K562 (cell line): Measurements from ENCODE around the gene KIRREL1. TPM values are rescaled to one million over a fixed set of nuclear protein-coding genes. Genes with fewer than 3 reads are reported as not detected.

Experiments used
- ATAC-seq: fragments of 200-7000 bp; cut with Tn5 transposase; 3 replicates; pipeline ENCODE4 v1.9.1; 2020; ENCODE audit warnings: moderate library complexity
- BruUV-seq: library from RNA; stranded (reverse); fragments of 400-500 nt; replicated peaks from 2 replicates; lab custom pipeline; 2021; lab: Mats Ljungman, UMichigan
- CTCF ChIA-PET: fragments of 300-600 bp; formaldehyde crosslinking; extraction: SDS; loops from one replicate; lab custom pipeline; 2021; ENCODE audit warnings: low intra/inter-chr PET ratio; lab: Yijun Ruan, JAX
- POLR2A ChIA-PET: fragments of 300-600, 350-650 bp; sonication (Branson Sonifier 250); formaldehyde crosslinking; extraction: SDS; loops from one replicate; lab custom pipeline; 2021; ENCODE audit warnings: antibody characterized with exemption, inconsistent platforms; lab: Yijun Ruan, JAX
- DNase-seq, 4 experiments: peaks; one replicate each; pipeline versions ENCODE4 v3.0.0 to v3.0.0-alpha.2; 2011 to 2018; ENCODE audit warnings: low spot score in 3 of 4, mixed read lengths in 3 of 4; ENCODE audit errors: extremely low read depth in 1 of 4
- FAIRE-seq: peaks from 2 replicates; lab custom pipeline; 2011; peaks lifted over from hg19 to GRCh38; lab: Jason Lieb, UNC
- H2AFZ ChIP-seq: 2 replicates; pipeline ENCODE4 v1.6.0; 2011; ENCODE audit warnings: low read depth, low read length, control low read depth, inconsistent platforms
- H3K27ac ChIP-seq: fragments of 200-600 bp; 3 replicates; pipeline ENCODE4 v1.8.0; 2011; ENCODE audit warnings: low read depth, mild to moderate bottlenecking, control low read depth, inconsistent platforms, low read length, moderate library complexity, mixed read lengths; ENCODE audit errors: extremely low read depth
- H3K27me3 ChIP-seq, 2 experiments: fragments of 300-600 bp in 1 of 2; 2 replicates in 1 of 2; 3 replicates in 1 of 2; pipeline versions ENCODE4 v1.6.0 to v1.8.0; 2011; ENCODE audit warnings: inconsistent platforms in 2 of 2, low read length in 2 of 2, mild to moderate bottlenecking in 1 of 2, mixed read lengths in 1 of 2, moderate library complexity in 1 of 2; ENCODE audit not compliant: control insufficient read depth in 2 of 2, insufficient read depth in 2 of 2
- H3K36me3 ChIP-seq: fragments of 300-600 bp; 3 replicates; pipeline ENCODE4 v1.8.0; 2011; ENCODE audit warnings: mild to moderate bottlenecking, low read length, inconsistent platforms; ENCODE audit not compliant: control insufficient read depth, insufficient read depth
- H3K4me1 ChIP-seq, 2 experiments: fragments of 200-600 bp in 1 of 2; replicated peaks in 1 of 2; 2 replicates in 1 of 2; 3 replicates in 1 of 2; pipeline versions ENCODE4 v1.5.1 to v1.8.0; 2011; ENCODE audit warnings: inconsistent platforms in 2 of 2, low read length in 2 of 2, mild to moderate bottlenecking in 1 of 2, mixed read lengths in 1 of 2, moderate library complexity in 1 of 2; ENCODE audit not compliant: control insufficient read depth in 2 of 2, insufficient read depth in 2 of 2
- H3K4me2 ChIP-seq: 2 replicates; pipeline ENCODE4 v1.6.1; 2011; ENCODE audit warnings: low read length, control low read depth, inconsistent platforms, mixed read lengths; ENCODE audit not compliant: insufficient read depth
- H3K4me3 ChIP-seq: fragments of 200-600 bp; sonication (generic), shearing (Covaris generic); 2 replicates; pipeline ENCODE4 v1.5.1; 2016; ENCODE audit warnings: control low read depth, inconsistent platforms
- H3K79me2 ChIP-seq: fragments of 200-600 bp; 3 replicates; pipeline ENCODE4 v1.8.0; 2011; ENCODE audit warnings: low read length, inconsistent platforms; ENCODE audit not compliant: control insufficient read depth, insufficient read depth
- H3K9ac ChIP-seq, 2 experiments: 2 replicates each; pipeline versions ENCODE4 v1.6.0 to v1.6.1; 2011; ENCODE audit warnings: low read depth in 2 of 2, low read length in 2 of 2, control low read depth in 1 of 2, inconsistent platforms in 1 of 2, mild to moderate bottlenecking in 1 of 2, mixed read lengths in 1 of 2; ENCODE audit not compliant: insufficient read depth in 1 of 2
- H3K9me1 ChIP-seq: one replicate; pipeline ENCODE4 v1.6.0; 2011; ENCODE audit warnings: inconsistent platforms, mild to moderate bottlenecking, low read length, moderate library complexity; ENCODE audit not compliant: control insufficient read depth, insufficient read depth
- H3K9me3 ChIP-seq: replicated peaks from 2 replicates; pipeline ENCODE4 v1.5.1; 2011; ENCODE audit warnings: low read depth, low read length, inconsistent platforms; ENCODE audit not compliant: control insufficient read depth, insufficient read depth
- H4K20me1 ChIP-seq: replicated peaks from 2 replicates; pipeline ENCODE4 v1.6.1; 2011; ENCODE audit warnings: low read length, inconsistent platforms, mixed read lengths; ENCODE audit not compliant: control insufficient read depth, insufficient read depth
- ARID1B ChIP-seq: fragments of 450-650 bp; IDR thresholded peaks from 2 replicates; pipeline ENCODE4 v1.6.1; 2016; ENCODE audit warnings: antibody characterized with exemption, mild to moderate bottlenecking, inconsistent platforms
- CBFB ChIP-seq: sonication (generic); formaldehyde crosslinking; IDR thresholded peaks from 2 replicates; pipeline ENCODE4 v1.4.0; 2020; ENCODE audit warnings: mild to moderate bottlenecking, missing genetic modification reagents
- CC2D1A ChIP-seq: fragments of 450-650 bp; IDR thresholded peaks from 2 replicates; pipeline ENCODE4 v1.6.1; 2017; ENCODE audit warnings: mild to moderate bottlenecking
- DNMT1 ChIP-seq: fragments of 450-650 bp; IDR thresholded peaks from 2 replicates; pipeline ENCODE4 v1.6.1; 2016; ENCODE audit warnings: antibody characterized with exemption, mild to moderate bottlenecking
- FOXM1 ChIP-seq, 2 experiments: fragments of 450-650 bp in 1 of 2; sonication (generic) in 1 of 2; formaldehyde crosslinking in 1 of 2; IDR thresholded peaks; 2 replicates each; pipeline versions ENCODE4 v1.6.1 to v1.9.0; 2017 to 2022; ENCODE audit warnings: low read depth in 2 of 2, mild to moderate bottlenecking in 2 of 2, missing genetic modification reagents in 1 of 2, moderate library complexity in 1 of 2
- LCOR ChIP-seq: sonication (generic); formaldehyde crosslinking; IDR thresholded peaks from 2 replicates; pipeline ENCODE4 v1.8.0; 2022; ENCODE audit warnings: mild to moderate bottlenecking, missing genetic modification reagents
- MEIS2 ChIP-seq: fragments of 450-650 bp; IDR thresholded peaks from 2 replicates; pipeline ENCODE4 v1.6.1; 2014; ENCODE audit warnings: mild to moderate bottlenecking; ENCODE audit not compliant: partially characterized antibody
- NFE2L1 ChIP-seq: fragments of 450-650 bp; IDR thresholded peaks from 2 replicates; pipeline ENCODE4 v1.6.1; 2016; ENCODE audit warnings: missing genetic modification characterization, low read depth, mild to moderate bottlenecking, missing compliant biosample characterization, moderate library complexity, borderline replicate concordance
- PHTF2 ChIP-seq: fragments of 250-450 bp; sonication (Bioruptor Pico); IDR thresholded peaks from 2 replicates; pipeline ENCODE4 v1.5.0; 2021; ENCODE audit warnings: mild to moderate bottlenecking
- POLR2H ChIP-seq: IDR thresholded peaks from 2 replicates; pipeline ENCODE4 v1.6.1; 2016; ENCODE audit warnings: missing genetic modification characterization, low read depth, mild to moderate bottlenecking, control low read depth, missing compliant biosample characterization, moderate library complexity
- SAFB ChIP-seq: fragments of 200-400 bp; formaldehyde crosslinking; IDR thresholded peaks from 2 replicates; pipeline ENCODE4 v1.6.1; 2017; ENCODE audit warnings: low read depth, low read length, borderline replicate concordance
- SMC3 ChIP-seq: conservative IDR thresholded peaks from 2 replicates; pipeline ENCODE4 v1.6.1; 2011; ENCODE audit warnings: low read depth, low read length, improper control_type of control experiment; ENCODE audit not compliant: insufficient read depth
- ZNF551 ChIP-seq: fragments of 250-450 bp; sonication (Bioruptor Pico); IDR thresholded peaks from 2 replicates; pipeline ENCODE4 v1.5.0; 2021; ENCODE audit warnings: mild to moderate bottlenecking, moderate library complexity
- WGBS: fragments of 100-300 bp; shearing (Covaris generic); methylation state at CpG from one replicate; pipeline ENCODE4 v1.1.6; 2016; ENCODE audit warnings: low coverage, mixed read lengths; ENCODE audit not compliant: insufficient coverage; ENCODE audit errors: missing lambda C conversion rate; 5-methylcytosine and 5-hydroxymethylcytosine counted together
- in situ Hi-C: fragments of 300-500 bp; cut with MboI; formaldehyde crosslinking; loops from 4 replicates; pipeline ENCODE4 v1.15.0; 2018; ENCODE audit warnings: inconsistent platforms, mixed read lengths
- intact Hi-C: fragments of 100-400 bp; cut with micrococcal nuclease; formaldehyde crosslinking; loops from 2 replicates; pipeline ENCODE4 v1.14.2; 2022
- polyA plus RNA-seq, 8 experiments: library from polyadenylated mRNA; depleted of rRNA in 4 of 8; stranded (reverse) in 5 of 8; unstranded in 3 of 8; fragments of >200 nt; fragmentation: Nextera tagmentation in 2 of 8; fragmentation: Illumina TruSeq in 1 of 8; extraction: Ambion mirVana in 2 of 8; extraction: Trizol in 1 of 8; gene quantifications; 2 replicates each; pipeline versions ENCODE4 v1.2.1 to v1.2.3, GENCODE V29; 2011 to 2014; ENCODE audit warnings: inconsistent platforms in 1 of 8, missing spikeins in 1 of 8
- total RNA-seq, 7 experiments: library from RNA; depleted of rRNA in 6 of 7; stranded (reverse); fragments of >200 nt in 6 of 7; fragmentation: Illumina TruSeq in 2 of 7; extraction: Trizol in 2 of 7; gene quantifications; 2 replicates each; pipeline versions ENCODE4 v1.2.1 to v1.2.3, GENCODE V29; 2011 to 2021; ENCODE audit warnings: low replicate concordance in 1 of 7
- TF ChIP-seq, protein P1 (sequence below): sonication (generic); formaldehyde crosslinking; IDR thresholded peaks from 2 replicates; pipeline ENCODE4 v1.8.0; 2022; ENCODE audit warnings: mild to moderate bottlenecking, missing genetic modification reagents
- TF ChIP-seq, protein P2 (sequence below), 2 experiments: fragments of 450-650 bp in 1 of 2; sonication (generic) in 1 of 2; formaldehyde crosslinking in 1 of 2; IDR thresholded peaks in 1 of 2; conservative IDR thresholded peaks in 1 of 2; 2 replicates each; pipeline versions ENCODE4 v1.6.1 to v1.8.1; 2016 to 2023; ENCODE audit warnings: mild to moderate bottlenecking in 2 of 2, moderate library complexity in 2 of 2, inconsistent platforms in 1 of 2, missing genetic modification reagents in 1 of 2

The KIRREL1 gene
- total and polyA plus RNA-seq, 9 of the 15 experiments (the other 6 are each of a cell fraction or from before 2014, with no cell fraction given): under 0.01 to 0.22 (median 0.03) TPM; not detected in 3

DNA sequence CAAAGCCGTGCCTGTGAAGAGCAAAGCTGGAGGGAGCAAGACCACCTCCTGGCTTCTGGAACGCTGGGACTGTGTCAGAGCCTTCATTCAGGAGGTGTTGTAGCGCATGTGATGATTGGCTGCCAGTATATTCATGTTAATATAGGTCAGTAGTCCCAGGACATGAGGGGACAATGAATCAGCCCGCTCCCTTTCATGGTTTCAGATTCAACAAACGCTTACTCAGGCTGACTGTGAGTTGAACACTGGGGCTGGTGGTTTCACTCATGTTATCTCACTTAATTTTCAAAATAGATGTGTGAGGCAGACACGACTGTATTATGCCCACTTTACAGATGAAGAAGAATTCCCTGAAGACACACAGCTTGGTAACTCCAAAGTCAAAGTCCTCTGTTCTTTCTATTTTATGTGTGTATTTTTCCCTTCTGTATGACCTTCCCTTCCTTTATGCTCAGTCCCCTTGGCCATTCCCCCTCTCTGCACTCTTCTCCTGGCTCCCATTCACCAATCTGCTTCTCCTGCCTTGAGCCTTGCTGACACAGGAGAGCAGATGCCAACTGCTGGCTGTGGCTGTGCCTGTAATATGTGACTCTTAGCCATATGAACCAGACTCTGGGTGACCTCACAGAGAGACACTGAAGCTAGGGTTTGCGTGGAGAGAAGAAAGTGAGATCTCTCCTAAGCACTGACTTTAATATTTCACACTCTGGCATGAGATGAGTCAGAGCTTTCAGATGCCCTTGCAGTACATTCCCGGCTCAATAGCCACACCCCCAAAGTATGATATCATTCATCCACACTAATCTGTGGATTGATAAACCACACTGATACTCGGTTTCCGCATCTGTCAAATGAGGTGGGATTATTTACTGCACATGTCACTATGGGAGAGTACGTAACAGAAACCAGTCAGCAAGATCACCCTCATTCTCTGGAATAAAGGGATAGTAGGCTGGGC is 31.4 kb upstream of the KIRREL1 start:
- WGBS: under 1% methylated on average over 11 of the region's 11 CpGs
- Histone ChIP-seq H2AFZ (no peak overlapping the region), H3K36me3 (no peaks in the 10 kb centered on the region), H3K9me3 (no peaks in the 10 kb centered on the region), H3K4me2 (no peak overlapping the region), H4K20me1 (no peaks in the 10 kb centered on the region), H3K9ac (no peak overlapping the region), H3K79me2 (no peaks in the 10 kb centered on the region), H3K27ac (no peak overlapping the region), H3K4me1 (no peaks in the 10 kb centered on the region), H3K27me3 (peaks cover 0 to 19% of the 10 kb centered on the region in 2 experiments; a peak in 2 of 5 replicates), H3K9me1 (no peaks in the 10 kb centered on the region), H3K4me3 (no peak overlapping the region)
- no peak for ATAC-seq
- ChIA-PET CTCF (interaction anchor here (1.1 to 2.6 kb wide), 2 partner anchors 158 to 163 kb away, joined by 3 to 13 read pairs; no protein-coding TSS in a partner anchor), POLR2A (interaction anchor here (0.6 to 0.7 kb wide), 2 partner anchors 157 to 1252 kb away, joined by 3 read pairs; no protein-coding TSS in a partner anchor)
- no peak for DNase-seq
- BruUV-seq: no TSS peak
- FAIRE-seq: no peak
- TF ChIP-seq FOXM1 (IDR thresholded peaks at IDR 0.05; ENCODE audit: low read depth) (no peak), FOXM1 (CRISPR knock-in tag; IDR thresholded peaks at IDR 0.05; ENCODE audit: low read depth) (no peak), SMC3 (no peak), SAFB (no peak), LCOR (CRISPR knock-in tag) (no peak), ZNF551 (no peak), POLR2H (no peak), DNMT1 (no peak), NFE2L1 (no peak), CC2D1A (no peak), MEIS2 (peak; percentile 35), ARID1B (no peak), PHTF2 (CRISPR knock-in tag) (no peak), CBFB (CRISPR knock-in tag) (no peak)
- TF ChIP-seq, protein P1, sequence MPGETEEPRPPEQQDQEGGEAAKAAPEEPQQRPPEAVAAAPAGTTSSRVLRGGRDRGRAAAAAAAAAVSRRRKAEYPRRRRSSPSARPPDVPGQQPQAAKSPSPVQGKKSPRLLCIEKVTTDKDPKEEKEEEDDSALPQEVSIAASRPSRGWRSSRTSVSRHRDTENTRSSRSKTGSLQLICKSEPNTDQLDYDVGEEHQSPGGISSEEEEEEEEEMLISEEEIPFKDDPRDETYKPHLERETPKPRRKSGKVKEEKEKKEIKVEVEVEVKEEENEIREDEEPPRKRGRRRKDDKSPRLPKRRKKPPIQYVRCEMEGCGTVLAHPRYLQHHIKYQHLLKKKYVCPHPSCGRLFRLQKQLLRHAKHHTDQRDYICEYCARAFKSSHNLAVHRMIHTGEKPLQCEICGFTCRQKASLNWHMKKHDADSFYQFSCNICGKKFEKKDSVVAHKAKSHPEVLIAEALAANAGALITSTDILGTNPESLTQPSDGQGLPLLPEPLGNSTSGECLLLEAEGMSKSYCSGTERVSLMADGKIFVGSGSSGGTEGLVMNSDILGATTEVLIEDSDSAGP (CRISPR knock-in tag): no peak
- TF ChIP-seq, protein P2, sequence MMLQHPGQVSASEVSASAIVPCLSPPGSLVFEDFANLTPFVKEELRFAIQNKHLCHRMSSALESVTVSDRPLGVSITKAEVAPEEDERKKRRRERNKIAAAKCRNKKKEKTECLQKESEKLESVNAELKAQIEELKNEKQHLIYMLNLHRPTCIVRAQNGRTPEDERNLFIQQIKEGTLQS (IDR thresholded peaks at IDR 0.05): peak; percentile 27; the same call in 1 of the 2 replicates
- TF ChIP-seq, protein P2 (CRISPR knock-in tag; conservative IDR thresholded peaks at IDR 0.05): no peak
- in situ Hi-C loops: loop anchor here (5.0 kb wide), 1 partner anchor 160 kb away; no protein-coding TSS in a partner anchor
- intact Hi-C loops: loop anchor here (2.0 to 10.0 kb wide), 2 partner anchors 163 to 1113 kb away; partner anchors contain the start of gene AIM2
